ENCODE data around the gene CAMK1D. TPM values are rescaled to one million over a fixed set of nuclear protein-coding genes. Genes with fewer than 3 reads are reported as not detected.

The CAMK1D gene
- total and polyA plus RNA-seq, 4 experiments from 2014 or later: 5.2 to 22.2 (median 19.4) TPM

GRCh38 chr10:12589791-12590190, 240.4 kb downstream of the CAMK1D start:
- DNase-seq: no peak
- Histone ChIP-seq H3K36me3 (ENCODE audit: insufficient read depth, low read length) (no peaks in the 10 kb centered on the region), H3K4me1 (ENCODE audit: insufficient read depth, low read length) (peaks cover 43% of the 10 kb centered on the region), H3K27ac (ENCODE audit: low read depth, low read length) (no peak overlapping the region), H3K4me3 (ENCODE audit: low read length in 2 of 2) (no peak overlapping the region), H3K9me3 (ENCODE audit: control insufficient read depth in 1 of 2, low read length in 2 of 2) (no peaks in the 10 kb centered on the region), H3K27me3 (ENCODE audit: insufficient read depth, low read length) (no peaks in the 10 kb centered on the region)
- Mint-ChIP-seq H3K36me3 (peaks cover 1 to 6% of the 10 kb centered on the region in 2 donors), H3K4me1 (peaks cover 60 to 85% (median 73%) of the 10 kb centered on the region in 4 donors), H3K27ac (peak overlapping the region in 6 of 7 donors; percentile 1 to 72 (median 51)), H3K9me3 (peaks cover 0 to 8% (median 4%) of the 10 kb centered on the region in 8 donors), H3K27me3 (no peaks in the 10 kb centered on the region), H3K4me3 (peak overlapping the region in 3 of 8 donors; percentile 8 to 57 (median 43))
- ChIA-PET CTCF (ENCODE audit: partially characterized antibody) (interaction anchor here (0.7 to 1.6 kb wide), 3 partner anchors 13 to 394 kb away, joined by 3 to 4 read pairs (median 3); partner anchors contain the start of genes CDC123 and NUDT5), POLR2A (ENCODE audit: partially characterized antibody) (interaction anchor here (0.6 to 1.9 kb wide), 3 partner anchors 16 to 394 kb away, joined by 3 to 8 read pairs (median 3); partner anchors contain the start of genes CDC123 and NUDT5)
- intact Hi-C loops (cut with micrococcal nuclease): no loop called here

GRCh38 chr10:12590675-12591659, 241.6 kb downstream of the CAMK1D start:
- CTCF ChIA-PET (ENCODE audit: partially characterized antibody): interaction anchor here (1.2 to 1.6 kb wide), 4 partner anchors 43 to 395 kb away, joined by 3 read pairs; partner anchors contain the start of genes CDC123 and NUDT5
- intact Hi-C loops (cut with micrococcal nuclease): no loop called here

GRCh38 chr10:12592967-12593366, 243.6 kb downstream of the CAMK1D start:
- Histone ChIP-seq H3K27ac (ENCODE audit: low read depth, low read length) (no peak overlapping the region), H3K4me1 (ENCODE audit: insufficient read depth, low read length) (peaks cover 60% of the 10 kb centered on the region), H3K9me3 (ENCODE audit: control insufficient read depth in 1 of 2, low read length in 2 of 2) (no peaks in the 10 kb centered on the region), H3K36me3 (ENCODE audit: insufficient read depth, low read length) (no peaks in the 10 kb centered on the region), H3K4me3 (ENCODE audit: low read length in 2 of 2) (no peak overlapping the region), H3K27me3 (ENCODE audit: insufficient read depth, low read length) (no peaks in the 10 kb centered on the region)
- intact Hi-C loops (cut with micrococcal nuclease): no loop called here
- no peak for DNase-seq
- Mint-ChIP-seq H3K36me3 (peaks cover 3 to 12% of the 10 kb centered on the region in 2 donors), H3K4me1 (peaks cover 63 to 95% (median 80%) of the 10 kb centered on the region in 4 donors), H3K4me3 (peak overlapping the region in 1 of 8 donors; percentile 7), H3K9me3 (peaks cover 0 to 8% (median 2%) of the 10 kb centered on the region in 8 donors), H3K27ac (peak overlapping the region; percentile 7 to 88 (median 75)), H3K27me3 (no peaks in the 10 kb centered on the region)
- ChIA-PET POLR2A (ENCODE audit: partially characterized antibody) (interaction anchor here (2.7 kb wide), 1 partner anchor 13 kb away, joined by 8 read pairs; no protein-coding TSS in a partner anchor), CTCF (ENCODE audit: partially characterized antibody) (no interaction called here)

More at GRCh38 chr10:12590675-12591659, 241.6 kb downstream of the CAMK1D start:
- no peaks in the 10 kb centered on the region for H3K27me3 Mint-ChIP-seq
- Histone ChIP-seq H3K36me3 (ENCODE audit: insufficient read depth, low read length) (no peaks in the 10 kb centered on the region), H3K27ac (ENCODE audit: low read depth, low read length) (no peak overlapping the region), H3K9me3 (ENCODE audit: control insufficient read depth in 1 of 2, low read length in 2 of 2) (no peaks in the 10 kb centered on the region), H3K4me3 (ENCODE audit: low read length in 2 of 2) (no peak overlapping the region), H3K27me3 (ENCODE audit: insufficient read depth, low read length) (no peaks in the 10 kb centered on the region), H3K4me1 (ENCODE audit: insufficient read depth, low read length) (peaks cover 55% of the 10 kb centered on the region)
- DNase-seq: no peak
- peak overlapping the region in 3 of 8 donors; percentile 9 to 51 (median 44) for H3K4me3 Mint-ChIP-seq
- peaks cover 3 to 12% of the 10 kb centered on the region in 2 donors for H3K36me3 Mint-ChIP-seq
- peaks cover 68 to 95% (median 81%) of the 10 kb centered on the region in 4 donors for H3K4me1 Mint-ChIP-seq
- POLR2A ChIA-PET (ENCODE audit: partially characterized antibody): interaction anchor here (1.0 to 1.9 kb wide), 2 partner anchors 15 to 27 kb away, joined by 3 to 8 read pairs; no protein-coding TSS in a partner anchor
- H3K9me3 Mint-ChIP-seq: peaks cover 0 to 8% (median 2%) of the 10 kb centered on the region in 8 donors
- H3K27ac Mint-ChIP-seq: peak overlapping the region in 6 of 7 donors; percentile 53 to 88 (median 78)

- no peaks in the 10 kb centered on the region for H3K27me3 ChIP-seq (ENCODE audit: insufficient read depth, low read length)
- POLR2A ChIA-PET (ENCODE audit: partially characterized antibody): interaction anchor here (0.6 to 2.7 kb wide), 7 partner anchors 9 to 245 kb away, joined by 3 to 8 read pairs (median 4); no protein-coding TSS in a partner anchor
- H3K36me3 ChIP-seq (ENCODE audit: insufficient read depth, low read length): no peaks in the 10 kb centered on the region
- peak overlapping the region; percentile 86 to 99 (median 97) for H3K27ac Mint-ChIP-seq
- CTCF ChIA-PET (ENCODE audit: partially characterized antibody): interaction anchor here (1.1 kb wide), 1 partner anchor 330 kb away, joined by 3 read pairs; no protein-coding TSS in a partner anchor
- H3K4me1 Mint-ChIP-seq: peaks cover 59 to 95% (median 78%) of the 10 kb centered on the region in 4 donors
- DNase-seq: peak; percentile 52 to 70 (median 66)
- peaks cover 44% of the 10 kb centered on the region for H3K4me1 ChIP-seq (ENCODE audit: insufficient read depth, low read length)
- no peaks in the 10 kb centered on the region for H3K9me3 ChIP-seq (ENCODE audit: control insufficient read depth in 1 of 2, low read length in 2 of 2)
- H3K27ac ChIP-seq (ENCODE audit: low read depth, low read length): peak overlapping the region; percentile 41
- no peaks in the 10 kb centered on the region for H3K27me3 Mint-ChIP-seq
- H3K9me3 Mint-ChIP-seq: peaks cover 0 to 8% (median 2%) of the 10 kb centered on the region in 8 donors
- peak overlapping the region in 7 of 8 donors; percentile 55 to 85 (median 81) for H3K4me3 Mint-ChIP-seq
- H3K36me3 Mint-ChIP-seq: peaks cover 8 to 23% of the 10 kb centered on the region in 2 donors
- peak overlapping the region in 1 of 2 donors; percentile 31 for H3K4me3 ChIP-seq (ENCODE audit: low read length in 2 of 2)
- intact Hi-C loops (cut with micrococcal nuclease): no loop called here
Observed at GRCh38 chr10:12594448-12594944, 245.1 kb downstream of the CAMK1D start.

- Mint-ChIP-seq H3K36me3 (peaks cover 8 to 33% of the 10 kb centered on the region in 2 donors), H3K4me3 (peak overlapping the region in 5 of 8 donors; percentile 6 to 70 (median 26)), H3K27ac (peak overlapping the region; percentile 25 to 99 (median 87)), H3K4me1 (peaks cover 49 to 82% (median 67%) of the 10 kb centered on the region in 4 donors), H3K27me3 (no peaks in the 10 kb centered on the region), H3K9me3 (peaks cover 0 to 8% (median 2%) of the 10 kb centered on the region in 8 donors)
- Histone ChIP-seq H3K4me1 (ENCODE audit: insufficient read depth, low read length) (peaks cover 39% of the 10 kb centered on the region), H3K27ac (ENCODE audit: low read depth, low read length) (no peak overlapping the region), H3K36me3 (ENCODE audit: insufficient read depth, low read length) (no peaks in the 10 kb centered on the region), H3K27me3 (ENCODE audit: insufficient read depth, low read length) (no peaks in the 10 kb centered on the region), H3K4me3 (ENCODE audit: low read length in 2 of 2) (no peak overlapping the region), H3K9me3 (ENCODE audit: control insufficient read depth in 1 of 2, low read length in 2 of 2) (no peaks in the 10 kb centered on the region)
- intact Hi-C loops (cut with micrococcal nuclease): no loop called here
- no peak for DNase-seq
- ChIA-PET POLR2A (ENCODE audit: partially characterized antibody) (interaction anchor here (1.0 to 2.4 kb wide), 3 partner anchors 10 to 146 kb away, joined by 5 to 8 read pairs (median 7); no protein-coding TSS in a partner anchor), CTCF (ENCODE audit: partially characterized antibody) (interaction anchor here (2.3 kb wide), 1 partner anchor 61 kb away, joined by 7 read pairs; no protein-coding TSS in a partner anchor)
Observed at GRCh38 chr10:12595936-12596576, 246.7 kb downstream of the CAMK1D start.

- H3K9me3 Mint-ChIP-seq: peaks cover 0 to 8% (median 2%) of the 10 kb centered on the region in 8 donors
- peaks cover 8 to 33% of the 10 kb centered on the region in 2 donors for H3K36me3 Mint-ChIP-seq
- H3K4me3 ChIP-seq (ENCODE audit: low read length in 2 of 2): no peak overlapping the region
- no peaks in the 10 kb centered on the region for H3K27me3 ChIP-seq (ENCODE audit: insufficient read depth, low read length)
- H3K27me3 Mint-ChIP-seq: no peaks in the 10 kb centered on the region
- ChIA-PET CTCF (ENCODE audit: partially characterized antibody) (interaction anchor here (2.3 kb wide), 1 partner anchor 60 kb away, joined by 7 read pairs; no protein-coding TSS in a partner anchor), POLR2A (ENCODE audit: partially characterized antibody) (interaction anchor here (1.2 to 2.4 kb wide), 2 partner anchors 9 kb away, joined by 5 to 11 read pairs; no protein-coding TSS in a partner anchor)
- H3K4me1 Mint-ChIP-seq: peaks cover 44 to 72% (median 61%) of the 10 kb centered on the region in 4 donors
- no peak for DNase-seq
- H3K4me1 ChIP-seq (ENCODE audit: insufficient read depth, low read length): peaks cover 39% of the 10 kb centered on the region
- H3K9me3 ChIP-seq (ENCODE audit: control insufficient read depth in 1 of 2, low read length in 2 of 2): no peaks in the 10 kb centered on the region
- H3K27ac ChIP-seq (ENCODE audit: low read depth, low read length): no peak overlapping the region
- H3K27ac Mint-ChIP-seq: peak overlapping the region in 2 of 7 donors; percentile 83 to 99
- no peaks in the 10 kb centered on the region for H3K36me3 ChIP-seq (ENCODE audit: insufficient read depth, low read length)
- H3K4me3 Mint-ChIP-seq: peak overlapping the region in 2 of 8 donors; percentile 29 to 34
- intact Hi-C loops (cut with micrococcal nuclease): no loop called here
Observed at GRCh38 chr10:12597176-12597575, 247.8 kb downstream of the CAMK1D start.
